ENCODE measurements around the gene PRKAA2.

- TF ChIP-seq POLR2AphosphoS5 (IDR thresholded peaks at IDR 0.05; ENCODE audit: low read depth, low read length), result no peak
- TF ChIP-seq POLR2A (IDR thresholded peaks at IDR 0.05; ENCODE audit: low read depth, low read length), result no peak
- no peak for TF ChIP-seq TAF1 (IDR thresholded peaks at IDR 0.05; ENCODE audit: low read depth, low read length)
- no peak for TF ChIP-seq SPI1 (IDR thresholded peaks at IDR 0.05; ENCODE audit: low read depth, low read length)
- TF ChIP-seq PAX5 (IDR thresholded peaks at IDR 0.05; ENCODE audit: insufficient read depth, low read length, severe bottlenecking), result no peak
These were observed 823 bp upstream of the PRKAA2 start for GRCh38 chr1:56644064-56644918.
